GM12864 (cell line): Measurements from ENCODE around the gene SCNN1B.

ENCODE experiments used
- DNase-seq: peaks from one replicate; pipeline ENCODE4 v3.0.0-alpha.2; 2011; ENCODE audit warnings: low read depth
- H3K4me3 ChIP-seq: 2 replicates; pipeline ENCODE4 v1.5.1; 2011; ENCODE audit warnings: mild to moderate bottlenecking, low read depth, low read length, control low read depth
- TF ChIP-seq, protein P1 (sequence below): IDR thresholded peaks from 2 replicates; pipeline ENCODE4 v1.5.1; 2011; ENCODE audit warnings: low read depth, mild to moderate bottlenecking, moderate library complexity, low read length, control low read depth, inconsistent platforms; ENCODE audit errors: missing control alignments

SCNN1B gene

GRCh38 chr16:23258919-23259237, 43.2 kb upstream of the SCNN1B start:
- no peak overlapping the region for H3K4me3 ChIP-seq
- TF ChIP-seq, protein P1, sequence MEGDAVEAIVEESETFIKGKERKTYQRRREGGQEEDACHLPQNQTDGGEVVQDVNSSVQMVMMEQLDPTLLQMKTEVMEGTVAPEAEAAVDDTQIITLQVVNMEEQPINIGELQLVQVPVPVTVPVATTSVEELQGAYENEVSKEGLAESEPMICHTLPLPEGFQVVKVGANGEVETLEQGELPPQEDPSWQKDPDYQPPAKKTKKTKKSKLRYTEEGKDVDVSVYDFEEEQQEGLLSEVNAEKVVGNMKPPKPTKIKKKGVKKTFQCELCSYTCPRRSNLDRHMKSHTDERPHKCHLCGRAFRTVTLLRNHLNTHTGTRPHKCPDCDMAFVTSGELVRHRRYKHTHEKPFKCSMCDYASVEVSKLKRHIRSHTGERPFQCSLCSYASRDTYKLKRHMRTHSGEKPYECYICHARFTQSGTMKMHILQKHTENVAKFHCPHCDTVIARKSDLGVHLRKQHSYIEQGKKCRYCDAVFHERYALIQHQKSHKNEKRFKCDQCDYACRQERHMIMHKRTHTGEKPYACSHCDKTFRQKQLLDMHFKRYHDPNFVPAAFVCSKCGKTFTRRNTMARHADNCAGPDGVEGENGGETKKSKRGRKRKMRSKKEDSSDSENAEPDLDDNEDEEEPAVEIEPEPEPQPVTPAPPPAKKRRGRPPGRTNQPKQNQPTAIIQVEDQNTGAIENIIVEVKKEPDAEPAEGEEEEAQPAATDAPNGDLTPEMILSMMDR: no peak
- no peak for DNase-seq

- DNase-seq: no peak
Observed at GRCh38 chr16:23267647-23268046, 34.5 kb upstream of the SCNN1B start.

DNA sequence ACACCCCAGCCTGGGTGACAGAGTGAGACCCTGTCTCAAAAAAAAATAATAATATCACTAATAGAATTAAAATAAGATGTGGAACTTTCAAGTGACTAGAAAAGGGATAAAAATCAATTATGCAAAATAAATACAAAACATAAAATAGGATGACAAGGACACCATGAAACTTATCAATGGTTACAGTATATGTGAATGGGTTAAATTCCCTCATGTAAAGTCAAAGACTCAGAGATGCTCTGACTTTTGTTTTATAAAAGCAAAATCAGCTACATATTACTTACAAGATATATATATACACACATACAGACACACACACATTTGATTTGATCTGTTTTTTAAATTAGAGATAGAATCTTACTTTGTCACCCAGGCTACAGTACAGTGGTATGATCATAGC, 33.5 kb upstream of the SCNN1B start:
- H3K4me3 ChIP-seq: no peak overlapping the region
- no peak for DNase-seq
- TF ChIP-seq, protein P1: no peak

More at GRCh38 chr16:23267647-23268046, 34.5 kb upstream of the SCNN1B start:
- H3K4me3 ChIP-seq: no peak overlapping the region
- TF ChIP-seq, protein P1: no peak

DNA sequence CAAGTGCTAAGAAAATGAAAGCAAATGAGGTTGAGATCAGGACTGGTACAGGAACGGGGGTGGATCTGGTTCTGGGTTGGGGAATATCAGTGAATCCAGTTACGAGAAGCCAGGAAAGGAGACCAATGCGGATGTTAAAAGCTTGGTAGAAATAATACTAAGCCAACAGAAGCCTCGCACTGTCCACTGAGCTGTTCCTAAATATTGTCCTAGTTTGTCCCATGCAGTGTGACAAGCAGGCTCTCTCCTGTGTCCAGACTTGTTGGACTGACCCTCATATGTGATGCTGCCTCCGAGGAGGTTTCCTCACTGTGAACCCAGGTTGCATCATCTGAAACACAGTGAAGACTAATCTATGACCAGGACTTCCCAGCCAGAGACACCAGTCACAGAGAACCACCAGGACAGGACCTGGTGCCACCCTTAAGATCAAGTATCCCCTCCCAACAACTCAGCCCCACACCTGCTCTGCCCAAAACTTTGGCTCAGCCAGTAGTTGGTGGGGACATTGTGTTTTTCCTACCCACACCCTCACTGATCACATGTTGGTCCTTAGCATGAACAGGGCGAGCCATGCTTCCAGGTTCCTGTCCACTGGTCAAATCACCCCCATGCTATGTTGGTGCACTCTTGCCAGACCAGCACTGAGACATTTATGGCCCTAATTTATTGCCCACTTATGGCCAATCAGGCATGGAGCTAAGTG, 32.7 kb upstream of the SCNN1B start:
- no peak overlapping the region for H3K4me3 ChIP-seq
- DNase-seq: no peak
- TF ChIP-seq, protein P1: no peak

DNA sequence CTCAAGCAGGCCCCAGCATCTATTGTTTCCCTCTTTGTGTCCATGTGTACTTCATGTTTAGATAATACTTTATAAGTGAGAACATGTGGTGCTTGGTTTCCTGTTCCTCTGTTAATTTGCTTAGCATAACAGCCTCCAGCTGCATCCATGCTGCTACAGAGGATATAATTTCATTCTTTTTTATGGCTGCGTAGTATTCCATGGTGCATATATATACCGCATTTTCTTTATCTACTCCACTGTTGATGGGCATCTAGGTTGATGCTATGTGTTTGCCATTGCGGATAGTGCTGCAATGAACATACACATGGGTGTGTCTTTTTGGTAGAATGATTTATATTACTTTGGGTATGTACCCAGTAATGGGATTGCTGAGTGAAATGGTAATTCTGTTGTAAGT, 31.4 kb upstream of the SCNN1B start:
- H3K4me3 ChIP-seq: no peak overlapping the region
- DNase-seq: no peak
- TF ChIP-seq, protein P1: no peak

- no peak overlapping the region for H3K4me3 ChIP-seq
- DNase-seq: no peak
- TF ChIP-seq, protein P1: no peak
Observed at GRCh38 chr16:23274968-23275367, 27.1 kb upstream of the SCNN1B start.

DNA sequence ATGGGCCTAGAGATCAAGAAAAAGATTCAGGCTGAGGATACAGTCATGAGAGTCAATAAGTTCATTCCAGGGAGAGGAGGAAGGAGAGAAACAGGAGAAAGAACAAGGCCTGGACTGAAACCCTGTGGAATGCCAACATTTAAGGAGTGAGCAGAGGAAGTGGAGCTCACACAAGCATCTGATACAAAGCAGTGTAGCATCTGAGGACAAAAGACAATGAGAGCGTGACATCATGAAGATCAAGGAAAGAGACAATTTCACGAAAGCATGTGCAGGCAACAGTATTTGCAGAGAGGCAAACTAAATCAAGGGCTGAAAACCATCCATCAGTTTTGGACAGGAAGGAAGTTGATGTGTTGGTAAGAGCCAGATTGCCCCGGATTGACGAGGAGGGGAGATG, 25.3 kb upstream of the SCNN1B start:
- no peak for DNase-seq
- no peak overlapping the region for H3K4me3 ChIP-seq
- TF ChIP-seq, protein P1: no peak
